HG02840 (cell line): Measurements from ENCODE around the gene KRTAP5-1.

Experiments
- ATAC-seq: cut with Tn5 transposase; IDR thresholded peaks from one replicate; pipeline ENCODE4 v1.9.1; 2021; ENCODE audit warnings: mild to moderate bottlenecking, moderate library complexity, moderate number of reproducible peaks; ENCODE audit not compliant: unreplicated experiment, low FRiP score

Gene KRTAP5-1

GRCh38 chr11:1562469-1563148, 22.5 kb downstream of the KRTAP5-1 start:
- ATAC-seq = no peak

- no peak for ATAC-seq
Observed at GRCh38 chr11:1561955-1562354, 23.1 kb downstream of the KRTAP5-1 start.

GRCh38 chr11:1561266-1561665, 23.8 kb downstream of the KRTAP5-1 start:
- ATAC-seq = no peak

- no peak for ATAC-seq
Observed at GRCh38 chr11:1560649-1561251, 24.3 kb downstream of the KRTAP5-1 start.

GRCh38 chr11:1560002-1560648, 25.0 kb downstream of the KRTAP5-1 start:
- no peak for ATAC-seq

GRCh38 chr11:1559111-1559951, 25.8 kb downstream of the KRTAP5-1 start:
- no peak for ATAC-seq

- no peak for ATAC-seq
Observed at GRCh38 chr11:1558775-1559110, 26.3 kb downstream of the KRTAP5-1 start.

- ATAC-seq = no peak
Observed at GRCh38 chr11:1557904-1558774, 26.9 kb downstream of the KRTAP5-1 start.

GRCh38 chr11:1557051-1557884, 27.8 kb downstream of the KRTAP5-1 start:
- no peak for ATAC-seq

- ATAC-seq = no peak
Observed at GRCh38 chr11:1556278-1556902, 28.7 kb downstream of the KRTAP5-1 start.

GRCh38 chr11:1555713-1556153, 29.4 kb downstream of the KRTAP5-1 start:
- ATAC-seq = no peak

- ATAC-seq = no peak
Observed at GRCh38 chr11:1554981-1555712, 29.9 kb downstream of the KRTAP5-1 start.

GRCh38 chr11:1553808-1554594, 31.1 kb downstream of the KRTAP5-1 start:
- ATAC-seq = no peak

GRCh38 chr11:1549338-1550330, 35.4 kb downstream of the KRTAP5-1 start:
- no peak for ATAC-seq

- no peak for ATAC-seq
Observed at GRCh38 chr11:1548221-1549070, 36.6 kb downstream of the KRTAP5-1 start.
